ENCODE results near the gene PTPRO. TPM values are rescaled to one million over a fixed set of nuclear protein-coding genes. Genes with fewer than 3 reads are reported as not detected.

Gene PTPRO
- total and polyA plus RNA-seq, 4 donors: 2.6 to 11.7 (median 3.4) TPM

DNA sequence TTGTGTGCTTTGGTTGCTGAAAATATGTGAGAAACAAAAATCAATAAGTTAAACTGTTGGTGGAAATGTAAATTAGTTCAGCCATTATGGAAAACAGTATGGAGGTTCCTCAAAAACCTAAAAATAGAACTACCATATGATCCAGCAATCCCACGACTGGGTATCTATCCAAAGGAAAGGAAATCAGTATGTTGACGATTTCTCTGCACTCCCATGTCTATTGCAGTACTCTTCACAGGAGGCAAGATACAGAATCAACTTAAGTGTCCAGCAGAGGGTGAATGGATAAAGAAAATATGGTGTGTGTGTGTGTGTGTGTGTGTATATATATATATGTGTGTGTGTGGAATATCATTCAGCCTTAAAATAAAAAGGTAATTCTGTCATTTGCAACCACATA lies 159.5 kb downstream of the PTPRO start:
- no peak overlapping the region for H3K9ac ChIP-seq (ENCODE audit: insufficient read depth in 1 of 2, low read length in 2 of 2)
- no peak overlapping the region for H3K4me3 ChIP-seq
- H3K27ac ChIP-seq (ENCODE audit: low read depth in 1 of 2, low read length in 1 of 2): no peak overlapping the region
- ATAC-seq (ENCODE audit: insufficient read depth, low FRiP score) (no peak), DNase-seq (no peak)
- H3K4me1 ChIP-seq (ENCODE audit: control insufficient read depth in 5 of 5, insufficient read depth in 5 of 5, low read length in 5 of 5): no peaks in the 10 kb centered on the region
- no peaks in the 10 kb centered on the region for H3K36me3 ChIP-seq (ENCODE audit: control insufficient read depth in 4 of 4, insufficient read depth in 4 of 4, low read length in 4 of 4)
- peaks cover 0 to 3% (median 0%) of the 10 kb centered on the region in 4 donors for H3K9me3 ChIP-seq (ENCODE audit: control insufficient read depth in 4 of 4, insufficient read depth in 3 of 4, low read length in 3 of 4)
- peaks cover 0 to under 1% (median 0%) of the 10 kb centered on the region in 3 donors for H3K27me3 ChIP-seq (ENCODE audit: control insufficient read depth in 3 of 3, insufficient read depth in 3 of 3, low read length in 2 of 3)
- TF ChIP-seq, protein P1, sequence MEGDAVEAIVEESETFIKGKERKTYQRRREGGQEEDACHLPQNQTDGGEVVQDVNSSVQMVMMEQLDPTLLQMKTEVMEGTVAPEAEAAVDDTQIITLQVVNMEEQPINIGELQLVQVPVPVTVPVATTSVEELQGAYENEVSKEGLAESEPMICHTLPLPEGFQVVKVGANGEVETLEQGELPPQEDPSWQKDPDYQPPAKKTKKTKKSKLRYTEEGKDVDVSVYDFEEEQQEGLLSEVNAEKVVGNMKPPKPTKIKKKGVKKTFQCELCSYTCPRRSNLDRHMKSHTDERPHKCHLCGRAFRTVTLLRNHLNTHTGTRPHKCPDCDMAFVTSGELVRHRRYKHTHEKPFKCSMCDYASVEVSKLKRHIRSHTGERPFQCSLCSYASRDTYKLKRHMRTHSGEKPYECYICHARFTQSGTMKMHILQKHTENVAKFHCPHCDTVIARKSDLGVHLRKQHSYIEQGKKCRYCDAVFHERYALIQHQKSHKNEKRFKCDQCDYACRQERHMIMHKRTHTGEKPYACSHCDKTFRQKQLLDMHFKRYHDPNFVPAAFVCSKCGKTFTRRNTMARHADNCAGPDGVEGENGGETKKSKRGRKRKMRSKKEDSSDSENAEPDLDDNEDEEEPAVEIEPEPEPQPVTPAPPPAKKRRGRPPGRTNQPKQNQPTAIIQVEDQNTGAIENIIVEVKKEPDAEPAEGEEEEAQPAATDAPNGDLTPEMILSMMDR (IDR thresholded peaks at IDR 0.05; ENCODE audit: control extremely low read depth, extremely low read depth): no peak
- WGBS, 2 donors: 73% methylated on average over 2 of the region's 2 CpGs

DNA sequence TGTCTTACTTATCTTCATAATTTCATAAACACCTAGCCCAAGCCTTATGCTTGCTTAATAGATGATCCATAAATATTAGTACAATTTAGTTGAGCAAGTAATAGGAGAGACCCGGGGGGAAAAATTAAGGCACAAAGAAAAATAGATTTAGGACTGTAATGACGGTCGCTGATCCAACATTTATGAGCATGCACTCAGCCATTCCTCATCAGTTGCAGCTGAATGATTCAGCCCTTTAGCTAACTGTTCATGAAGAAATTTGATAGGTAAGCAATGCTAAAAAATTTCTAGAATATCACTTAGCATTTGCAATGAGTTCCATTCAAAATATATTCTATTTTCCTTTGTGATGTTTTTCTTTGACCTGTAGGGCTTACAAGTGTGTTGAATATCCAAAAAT lies 163.2 kb downstream of the PTPRO start:
- Histone ChIP-seq H3K4me3 (no peak overlapping the region), H3K9me3 (ENCODE audit: control insufficient read depth in 4 of 4, insufficient read depth in 3 of 4, low read length in 3 of 4) (no peaks in the 10 kb centered on the region), H3K27me3 (ENCODE audit: control insufficient read depth in 3 of 3, insufficient read depth in 3 of 3, low read length in 2 of 3) (peaks cover 0 to 4% (median 0%) of the 10 kb centered on the region in 3 donors), H3K9ac (ENCODE audit: insufficient read depth in 1 of 2, low read length in 2 of 2) (no peak overlapping the region), H3K27ac (ENCODE audit: low read depth in 1 of 2, low read length in 1 of 2) (no peak overlapping the region), H3K4me1 (ENCODE audit: control insufficient read depth in 5 of 5, insufficient read depth in 5 of 5, low read length in 5 of 5) (no peaks in the 10 kb centered on the region), H3K36me3 (ENCODE audit: control insufficient read depth in 4 of 4, insufficient read depth in 4 of 4, low read length in 4 of 4) (no peaks in the 10 kb centered on the region)
- TF ChIP-seq, protein P1 (IDR thresholded peaks at IDR 0.05; ENCODE audit: control extremely low read depth, extremely low read depth): no peak
- 87 to 89% methylated on average over 3 of the region's 3 CpGs for WGBS, 2 donors
- DNase-seq (no peak), ATAC-seq (ENCODE audit: insufficient read depth, low FRiP score) (no peak)

DNA sequence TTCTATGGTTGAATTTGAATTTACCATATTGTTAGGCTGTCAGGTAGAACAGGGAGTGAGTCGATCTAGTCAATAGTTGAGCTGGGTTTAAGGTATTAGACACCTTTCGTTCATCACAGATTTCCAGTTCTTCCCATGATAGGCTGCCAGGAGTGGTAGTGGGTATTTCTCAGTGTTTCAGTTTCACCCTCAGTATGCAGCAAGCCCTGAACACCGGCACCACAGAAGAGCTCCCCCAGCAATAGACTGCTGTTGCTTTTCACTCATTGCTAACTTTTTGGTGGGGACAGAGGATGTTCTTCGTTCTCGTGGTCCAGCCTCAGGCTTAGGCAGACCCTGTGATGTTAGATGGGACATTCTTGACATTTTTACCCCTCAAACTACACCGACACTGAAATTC lies 164.6 kb downstream of the PTPRO start:
- H3K9ac ChIP-seq (ENCODE audit: insufficient read depth in 1 of 2, low read length in 2 of 2): no peak overlapping the region
- DNase-seq (no peak), ATAC-seq (ENCODE audit: insufficient read depth, low FRiP score) (no peak)
- no peaks in the 10 kb centered on the region for H3K36me3 ChIP-seq (ENCODE audit: control insufficient read depth in 4 of 4, insufficient read depth in 4 of 4, low read length in 4 of 4)
- no peak overlapping the region for H3K4me3 ChIP-seq
- H3K9me3 ChIP-seq (ENCODE audit: control insufficient read depth in 4 of 4, insufficient read depth in 3 of 4, low read length in 3 of 4): peaks cover 0 to 2% (median 0%) of the 10 kb centered on the region in 4 donors
- H3K4me1 ChIP-seq (ENCODE audit: control insufficient read depth in 5 of 5, insufficient read depth in 5 of 5, low read length in 5 of 5): no peaks in the 10 kb centered on the region
- TF ChIP-seq, protein P1 (IDR thresholded peaks at IDR 0.05; ENCODE audit: control extremely low read depth, extremely low read depth): no peak
- no peak overlapping the region for H3K27ac ChIP-seq (ENCODE audit: low read depth in 1 of 2, low read length in 1 of 2)
- 84 to 86% methylated on average over 6 of the region's 6 CpGs for WGBS, 2 donors
- peaks cover 0 to 4% (median 0%) of the 10 kb centered on the region in 3 donors for H3K27me3 ChIP-seq (ENCODE audit: control insufficient read depth in 3 of 3, insufficient read depth in 3 of 3, low read length in 2 of 3)

DNA sequence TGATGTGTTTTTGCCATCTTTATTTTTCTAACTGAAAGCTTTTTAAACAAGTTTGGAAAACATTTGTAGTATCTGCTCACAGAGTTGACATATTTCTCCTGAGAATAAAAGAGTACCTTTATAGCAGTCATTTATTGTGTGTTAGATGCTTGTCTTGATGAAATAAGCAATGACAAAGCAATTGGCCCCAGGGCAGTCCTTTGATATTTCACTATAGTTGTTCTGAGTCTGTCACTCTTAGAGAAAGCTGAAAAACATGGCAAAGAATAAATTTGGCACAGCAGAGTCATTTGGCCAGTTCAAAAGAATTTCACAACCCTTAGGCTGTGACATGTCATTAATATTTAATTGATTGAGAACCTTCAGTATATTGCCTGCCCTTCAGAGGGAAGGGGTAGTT lies 166.2 kb downstream of the PTPRO start:
- peaks cover 0 to 2% (median 0%) of the 10 kb centered on the region in 4 donors for H3K9me3 ChIP-seq (ENCODE audit: control insufficient read depth in 4 of 4, insufficient read depth in 3 of 4, low read length in 3 of 4)
- H3K36me3 ChIP-seq (ENCODE audit: control insufficient read depth in 4 of 4, insufficient read depth in 4 of 4, low read length in 4 of 4): no peaks in the 10 kb centered on the region
- TF ChIP-seq, protein P1 (IDR thresholded peaks at IDR 0.05; ENCODE audit: control extremely low read depth, extremely low read depth): no peak
- ATAC-seq (ENCODE audit: insufficient read depth, low FRiP score): no peak
- H3K9ac ChIP-seq (ENCODE audit: insufficient read depth in 1 of 2, low read length in 2 of 2): no peak overlapping the region
- peaks cover 0 to 4% (median 0%) of the 10 kb centered on the region in 3 donors for H3K27me3 ChIP-seq (ENCODE audit: control insufficient read depth in 3 of 3, insufficient read depth in 3 of 3, low read length in 2 of 3)
- H3K4me1 ChIP-seq (ENCODE audit: control insufficient read depth in 5 of 5, insufficient read depth in 5 of 5, low read length in 5 of 5): no peaks in the 10 kb centered on the region
- DNase-seq: no peak
- H3K4me3 ChIP-seq: no peak overlapping the region
- no peak overlapping the region for H3K27ac ChIP-seq (ENCODE audit: low read depth in 1 of 2, low read length in 1 of 2)
